Glutamatergic neuron (in vitro differentiated cells): ENCODE results near the gene ADAMTS4. TPM values are rescaled to one million over a fixed set of nuclear protein-coding genes. Genes with fewer than 3 reads are reported as not detected.

Source experiments
- DNase-seq: peaks from one replicate; pipeline ENCODE4 v3.0.0; 2022
- H3K27ac Mint-ChIP-seq: one replicate; pipeline ENCODE4 v1.8.0; 2020; ENCODE audit warnings: mild to moderate bottlenecking, mixed read lengths, inconsistent platforms; ENCODE audit not compliant: unreplicated experiment
- H3K27me3 Mint-ChIP-seq: one replicate; pipeline ENCODE4 v1.8.0; 2020; ENCODE audit warnings: mild to moderate bottlenecking, moderate library complexity, mixed read lengths, inconsistent platforms; ENCODE audit not compliant: unreplicated experiment
- H3K36me3 Mint-ChIP-seq: one replicate; pipeline ENCODE4 v1.8.0; 2020; ENCODE audit warnings: mild to moderate bottlenecking, mixed read lengths, inconsistent platforms; ENCODE audit not compliant: unreplicated experiment
- H3K4me1 Mint-ChIP-seq: one replicate; pipeline ENCODE4 v1.8.0; 2020; ENCODE audit warnings: mild to moderate bottlenecking, low read depth, mixed read lengths, inconsistent platforms; ENCODE audit not compliant: unreplicated experiment
- H3K4me3 Mint-ChIP-seq: one replicate; pipeline ENCODE4 v1.8.0; 2020; ENCODE audit warnings: mild to moderate bottlenecking, mixed read lengths, inconsistent platforms; ENCODE audit not compliant: unreplicated experiment
- H3K9me3 Mint-ChIP-seq: one replicate; pipeline ENCODE4 v1.8.0; 2020; ENCODE audit warnings: mild to moderate bottlenecking, moderate library complexity, mixed read lengths, inconsistent platforms; ENCODE audit not compliant: unreplicated experiment
- CTCF ChIP-seq: fragments of 200-600 bp; sonication (generic); IDR thresholded peaks from one replicate; pipeline ENCODE4 v1.5.0; 2021; ENCODE audit not compliant: partially characterized antibody, unreplicated experiment
- total RNA-seq: library from RNA; stranded (reverse); fragmentation: NEBNext Ultra II Directional; extraction: Animal tissue kit (Norgen Biotek cat#: 25700); gene quantifications from one replicate; pipeline ENCODE4 v1.2.1, GENCODE V29; 2021; ENCODE audit not compliant: unreplicated experiment

The ADAMTS4 gene
- total RNA-seq, 1 donor from 2014 or later, result 12.3 TPM

DNA sequence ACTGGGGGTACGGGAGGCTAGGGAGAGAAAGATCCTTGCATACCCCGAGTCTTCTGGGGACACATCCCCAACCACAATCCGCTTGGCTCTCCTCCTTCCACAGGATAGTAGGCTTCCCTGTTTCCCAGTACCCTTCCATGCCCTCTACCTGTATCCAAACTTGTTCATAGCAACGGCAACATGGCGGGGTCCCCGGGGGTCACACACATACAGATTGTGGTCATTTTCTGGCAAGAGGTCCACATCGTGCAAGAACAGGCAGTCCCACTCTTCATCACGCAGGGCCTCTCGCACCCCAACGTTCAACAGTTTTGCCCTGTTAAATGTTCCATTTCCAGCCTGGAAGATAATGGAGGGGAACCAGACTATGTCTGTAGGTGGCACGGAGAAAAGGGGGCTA is 25.1 kb downstream of the ADAMTS4 start:
- Mint-ChIP-seq H3K27ac (no peak overlapping the region), H3K4me1 (peaks cover 8% of the 10 kb centered on the region), H3K36me3 (peaks cover 7% of the 10 kb centered on the region), H3K27me3 (peaks cover 14% of the 10 kb centered on the region), H3K9me3 (peaks cover 11% of the 10 kb centered on the region), H3K4me3 (no peak overlapping the region)
- TF ChIP-seq CTCF, result no peak
- no peak for DNase-seq

- Mint-ChIP-seq H3K4me3 (no peak overlapping the region), H3K4me1 (peaks cover 3% of the 10 kb centered on the region), H3K27ac (no peak overlapping the region), H3K36me3 (peaks cover 7% of the 10 kb centered on the region), H3K27me3 (peaks cover 9% of the 10 kb centered on the region), H3K9me3 (peaks cover 8% of the 10 kb centered on the region)
- no peak for DNase-seq
- TF ChIP-seq CTCF, result no peak
These were observed 26.0 kb downstream of the ADAMTS4 start for GRCh38 chr1:161172776-161173376.

GRCh38 chr1:161172349-161172748 is 26.5 kb downstream of the ADAMTS4 start:
- peaks cover 6% of the 10 kb centered on the region for H3K9me3 Mint-ChIP-seq
- TF ChIP-seq CTCF, result no peak
- H3K27me3 Mint-ChIP-seq, result peaks cover 7% of the 10 kb centered on the region
- H3K36me3 Mint-ChIP-seq, result peaks cover 7% of the 10 kb centered on the region
- no peak for DNase-seq
- H3K4me1 Mint-ChIP-seq, result no peaks in the 10 kb centered on the region
- H3K27ac Mint-ChIP-seq, result no peak overlapping the region
- no peak overlapping the region for H3K4me3 Mint-ChIP-seq

DNA sequence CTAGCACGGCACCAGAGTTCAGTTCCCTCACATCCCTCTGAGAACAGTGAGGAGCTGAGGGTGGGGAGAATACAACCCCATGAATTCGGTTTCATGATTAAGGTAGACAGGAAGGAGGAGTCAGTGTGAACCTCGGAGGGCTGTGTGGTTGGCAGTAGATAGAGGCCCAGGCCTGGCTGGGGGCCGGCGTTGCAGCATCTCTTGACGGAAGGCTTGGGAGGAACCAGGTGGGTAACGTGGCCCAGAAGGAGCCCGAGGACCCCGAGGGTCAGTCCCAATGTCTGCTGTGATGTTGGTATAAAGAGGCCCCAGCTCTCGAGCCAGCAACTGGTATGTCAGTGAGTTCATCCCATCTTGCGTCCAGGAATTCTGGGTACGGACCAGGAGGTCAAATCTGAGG is 27.2 kb downstream of the ADAMTS4 start:
- no peak for TF ChIP-seq CTCF
- H3K27ac Mint-ChIP-seq, result no peak overlapping the region
- peaks cover 4% of the 10 kb centered on the region for H3K4me1 Mint-ChIP-seq
- no peak overlapping the region for H3K4me3 Mint-ChIP-seq
- H3K27me3 Mint-ChIP-seq, result peaks cover 7% of the 10 kb centered on the region
- peaks cover 7% of the 10 kb centered on the region for H3K36me3 Mint-ChIP-seq
- peaks cover 8% of the 10 kb centered on the region for H3K9me3 Mint-ChIP-seq
- no peak for DNase-seq

- no peak for DNase-seq
- H3K36me3 Mint-ChIP-seq, result peaks cover 7% of the 10 kb centered on the region
- H3K4me3 Mint-ChIP-seq, result no peak overlapping the region
- peaks cover 4% of the 10 kb centered on the region for H3K4me1 Mint-ChIP-seq
- no peak for TF ChIP-seq CTCF
- peaks cover 8% of the 10 kb centered on the region for H3K27me3 Mint-ChIP-seq
- H3K27ac Mint-ChIP-seq, result no peak overlapping the region
- H3K9me3 Mint-ChIP-seq, result peaks cover 8% of the 10 kb centered on the region
These were observed 27.7 kb downstream of the ADAMTS4 start for GRCh38 chr1:161171191-161171590.
